IPS-NIHi11 (cell line): ENCODE results near the gene CDC14B.
"Not testable (repeated sequence)": the region's sequence is repeated elsewhere in the genome, so short reads cannot be mapped to it uniquely, and the experiment has no call there.

Experiments
- DNase-seq: peaks from one replicate; pipeline ENCODE4 v3.0.0; 2012; ENCODE audit warnings: mixed read lengths, low spot score

Gene CDC14B

GRCh38 chr9:96585426-96585825 is 34.2 kb downstream of the CDC14B start:
- DNase-seq: no peak

DNA sequence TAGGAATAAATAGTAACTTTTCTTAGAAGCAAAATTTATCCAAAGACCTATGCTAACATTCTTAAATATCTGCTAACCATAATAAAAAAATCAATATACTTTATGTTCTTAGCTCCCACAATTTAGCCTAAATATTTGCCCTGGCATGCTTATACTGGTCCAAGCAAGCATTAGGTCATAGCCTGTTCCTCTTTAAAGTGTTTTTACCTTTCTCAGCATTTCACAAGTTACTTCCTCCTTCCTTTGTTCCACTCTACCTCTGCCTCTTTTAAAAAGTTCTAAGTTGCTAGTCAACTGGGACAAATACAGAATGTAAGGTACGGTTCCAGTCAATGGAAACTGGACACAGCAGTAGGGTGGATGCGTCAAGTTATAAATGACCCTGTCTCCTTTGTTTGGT is 37.4 kb downstream of the CDC14B start:
- DNase-seq: not testable (repeated sequence)

- no peak for DNase-seq
Measured at GRCh38 chr9:96581786-96582185, 37.9 kb downstream of the CDC14B start.

- DNase-seq: no peak
Measured at GRCh38 chr9:96581301-96581700, 38.3 kb downstream of the CDC14B start.

DNA sequence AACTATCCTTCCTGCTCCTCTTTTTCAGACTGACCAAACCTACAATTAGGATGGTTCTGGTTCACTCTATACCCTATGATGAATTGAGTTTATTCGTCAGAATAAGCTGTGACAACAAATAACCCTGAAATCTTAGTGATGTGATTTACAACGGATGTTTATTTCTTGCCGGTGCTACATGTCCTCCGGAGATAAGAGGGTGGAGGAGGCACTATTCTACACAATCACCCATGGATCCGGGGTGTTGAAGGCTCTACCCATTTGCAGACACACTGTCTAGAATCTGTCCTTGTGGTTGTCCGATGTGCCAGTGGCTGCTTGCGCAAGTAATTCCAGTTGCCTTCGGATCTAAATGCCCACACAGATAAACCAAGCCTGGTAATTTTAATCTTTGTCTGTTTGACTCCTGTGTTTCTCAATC is 44.7 kb downstream of the CDC14B start:
- no peak for DNase-seq

GRCh38 chr9:96574455-96574854 is 45.2 kb downstream of the CDC14B start:
- no peak for DNase-seq

- peak; percentile 68 for DNase-seq
Measured at GRCh38 chr9:96567203-96567700, 52.4 kb downstream of the CDC14B start.

DNA sequence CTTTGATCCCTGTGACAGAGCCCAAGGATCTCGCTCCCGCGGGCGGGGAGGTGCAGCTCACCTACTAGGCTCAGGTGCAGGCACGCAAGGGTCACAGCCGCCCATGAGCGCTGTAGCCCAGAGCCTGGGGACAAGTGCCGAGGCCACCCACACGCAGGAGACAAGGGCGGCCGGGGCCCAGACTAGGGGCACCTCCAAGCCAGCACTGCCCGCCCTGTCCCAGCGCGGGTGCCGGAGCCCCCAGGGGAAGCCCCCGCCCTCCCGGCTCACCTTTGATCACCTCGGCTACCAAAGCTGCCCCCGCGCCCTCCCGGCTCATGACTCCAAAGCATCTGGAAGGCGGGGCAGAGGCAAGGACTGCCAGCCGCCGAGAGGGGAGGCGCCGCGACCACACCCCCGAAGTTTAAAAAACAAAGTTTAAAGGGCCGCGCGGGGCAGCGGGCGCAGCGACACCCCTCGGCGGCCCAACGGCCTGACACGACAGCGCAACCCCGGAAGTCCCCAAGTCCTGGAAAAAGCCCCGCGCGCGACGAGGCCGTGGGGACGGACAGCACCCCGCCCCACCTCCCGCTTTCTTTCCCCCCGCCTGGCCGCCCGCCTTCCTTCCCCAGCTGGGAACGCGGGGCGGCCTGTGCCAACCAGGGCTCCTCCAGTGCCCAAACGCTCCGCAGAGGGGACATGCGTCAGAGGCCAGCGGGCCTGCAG is 53.0 kb downstream of the CDC14B start:
- DNase-seq: peak; percentile 93

DNA sequence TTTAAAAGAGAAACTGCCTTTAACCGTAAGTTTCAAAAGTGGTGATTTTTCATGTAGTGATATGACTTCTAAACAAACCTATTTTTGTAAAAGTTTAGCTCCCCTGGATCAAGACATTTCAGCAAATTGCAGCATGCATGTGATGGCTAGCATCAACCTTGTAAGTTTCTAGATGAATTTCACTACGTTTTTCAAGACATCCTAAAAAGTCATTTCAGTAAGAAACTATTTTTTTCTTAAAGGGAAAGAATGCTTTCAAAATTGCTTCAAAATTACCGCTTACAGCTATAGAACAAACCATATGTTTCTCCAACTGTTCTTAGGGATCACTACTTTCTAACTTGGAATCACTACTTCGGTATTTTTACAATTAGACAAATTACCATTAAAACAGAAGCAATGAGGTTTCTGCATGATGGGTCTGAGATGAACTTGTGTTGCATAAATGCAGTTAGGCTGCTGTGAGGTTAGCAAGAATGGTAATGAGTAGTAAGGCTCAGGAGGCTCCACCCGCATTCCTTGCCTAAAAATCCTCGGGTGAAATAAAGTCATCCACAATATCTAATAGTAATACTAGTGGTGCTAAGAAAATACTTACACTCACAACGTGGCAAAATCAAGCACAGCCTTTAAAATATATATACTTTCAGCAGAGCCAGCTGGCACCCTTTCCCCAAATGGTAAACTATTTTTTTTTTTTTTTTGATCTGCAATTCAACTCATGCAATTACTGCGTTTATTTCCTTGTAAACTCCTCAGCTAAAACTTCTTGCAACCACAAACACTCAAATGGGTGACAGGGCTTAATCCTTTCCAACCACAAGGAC is 53.8 kb downstream of the CDC14B start:
- no peak for DNase-seq

- no peak for DNase-seq
Measured at GRCh38 chr9:96564217-96564616, 55.4 kb downstream of the CDC14B start.

DNA sequence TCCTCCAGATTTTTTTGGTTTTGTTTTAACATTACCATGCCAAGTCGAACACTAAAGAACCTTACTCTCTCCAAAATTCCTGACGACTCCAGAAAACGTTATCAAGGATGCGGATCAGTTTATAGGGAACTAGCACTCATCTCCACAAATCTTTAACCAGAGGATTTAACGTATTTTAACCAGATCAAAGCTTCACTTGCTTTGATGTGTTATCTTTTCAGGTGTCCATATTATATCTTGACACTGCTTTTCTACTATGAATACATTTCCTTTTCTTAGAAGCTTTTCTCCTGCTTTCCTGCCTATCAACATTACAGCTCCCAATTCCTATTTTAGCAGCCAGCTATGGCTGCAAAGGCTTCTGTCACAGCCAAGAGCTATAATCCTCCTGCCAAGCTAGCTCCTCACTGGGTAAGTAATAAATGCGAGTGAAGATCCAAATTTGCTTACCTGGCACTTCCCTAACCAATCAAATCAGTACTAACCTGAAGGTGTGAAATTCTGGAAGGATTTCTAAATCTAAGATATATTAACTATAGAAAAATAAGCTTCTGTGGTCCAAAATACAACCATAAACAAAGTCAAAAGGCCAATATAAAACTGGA is 60.2 kb downstream of the CDC14B start:
- DNase-seq: no peak

DNA sequence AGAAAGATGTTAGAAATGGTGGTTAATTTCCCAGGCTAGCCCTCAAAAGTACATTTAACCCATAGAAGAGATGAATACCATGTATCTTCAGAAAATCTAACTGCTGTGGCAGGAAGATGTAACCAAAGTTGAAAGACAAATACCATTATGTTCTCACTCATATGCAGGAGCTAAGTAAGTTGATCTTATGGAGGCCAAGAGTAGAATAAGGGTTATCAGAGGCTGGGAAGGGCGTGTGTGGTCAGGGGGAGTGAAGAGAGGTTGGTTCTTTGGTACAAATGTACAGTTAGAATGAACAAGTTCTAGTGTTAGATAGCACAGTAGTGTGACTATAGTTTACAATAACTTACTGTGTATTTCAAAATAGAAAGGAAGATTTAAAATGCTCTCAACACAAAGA is 61.7 kb downstream of the CDC14B start:
- no peak for DNase-seq

GRCh38 chr9:96556701-96557461 is 62.8 kb downstream of the CDC14B start:
- no peak for DNase-seq

- DNase-seq: no peak
Measured at GRCh38 chr9:96555567-96556386, 63.9 kb downstream of the CDC14B start.

DNA sequence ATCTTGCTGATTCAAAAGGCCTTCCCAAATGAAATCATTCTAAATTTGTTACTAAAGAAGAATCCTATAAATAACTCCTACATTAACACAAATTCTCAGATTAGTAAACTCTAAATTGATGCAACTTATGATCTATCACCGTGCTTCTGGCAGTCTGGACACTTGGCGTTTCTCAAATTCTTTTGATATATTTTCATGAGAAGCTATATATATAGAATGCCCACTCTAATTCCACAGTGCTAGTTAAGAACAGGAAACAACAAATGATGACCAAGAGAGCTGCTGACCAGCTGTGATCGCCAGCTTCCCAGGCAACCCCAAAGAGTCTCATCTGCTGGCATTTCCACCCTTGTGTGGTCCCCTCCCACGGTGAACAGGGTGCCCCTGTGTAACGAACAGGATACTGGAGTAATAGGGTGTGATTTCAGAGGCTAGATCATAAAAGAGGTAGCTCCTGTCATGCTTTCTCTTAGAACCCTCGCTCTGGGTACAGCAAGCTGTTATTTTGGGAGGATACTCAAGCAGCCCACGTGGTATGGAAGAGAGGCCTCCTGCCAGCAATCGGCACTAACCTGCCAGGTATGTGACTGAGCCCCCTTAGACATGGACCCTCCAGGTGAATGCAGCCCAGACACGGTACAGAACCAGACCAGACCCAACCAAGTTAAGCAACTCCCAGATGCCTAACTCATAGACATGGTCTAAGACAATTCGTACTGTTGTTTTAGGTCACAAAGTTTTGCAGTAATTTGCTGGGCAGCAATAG is 64.7 kb downstream of the CDC14B start:
- DNase-seq: no peak

DNA sequence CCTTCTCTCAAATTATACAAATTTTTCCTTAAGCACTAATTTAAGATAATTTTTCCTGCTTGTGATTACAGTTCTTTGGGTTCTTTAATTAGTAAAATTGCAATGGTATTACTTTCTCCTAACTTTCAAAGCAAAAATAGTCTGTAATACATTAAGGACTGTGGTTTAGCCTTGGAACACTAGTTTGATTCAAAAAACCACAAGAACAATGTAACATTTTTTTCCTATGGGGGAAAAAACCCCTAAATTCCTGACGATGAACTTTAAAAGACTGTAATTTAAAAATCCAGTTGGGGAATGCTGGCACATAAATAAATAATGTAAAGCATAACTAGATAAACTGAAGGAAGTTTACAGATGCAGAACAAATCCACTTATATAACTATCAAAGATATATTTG is 65.3 kb downstream of the CDC14B start:
- no peak for DNase-seq

GRCh38 chr9:96553070-96553469 is 66.6 kb downstream of the CDC14B start:
- DNase-seq: no peak

DNA sequence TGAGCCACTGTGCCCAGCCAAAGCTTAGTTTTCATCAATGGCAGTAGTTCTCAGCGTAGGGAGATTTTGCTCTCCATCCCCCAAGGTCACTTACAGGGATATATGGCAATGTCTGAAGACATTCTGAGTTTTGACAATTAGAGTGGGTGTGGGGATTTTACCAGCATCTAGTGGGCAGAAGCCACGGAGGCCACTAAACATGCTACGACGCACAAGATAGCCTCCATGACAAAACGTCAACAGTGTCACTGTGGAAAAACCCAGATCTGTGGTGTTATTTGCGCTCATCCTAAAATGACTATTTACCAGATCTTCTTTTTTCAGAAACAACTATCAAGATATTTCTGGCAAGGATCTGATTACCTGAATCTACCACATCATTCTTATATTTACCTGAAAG is 68.2 kb downstream of the CDC14B start:
- DNase-seq: no peak

DNA sequence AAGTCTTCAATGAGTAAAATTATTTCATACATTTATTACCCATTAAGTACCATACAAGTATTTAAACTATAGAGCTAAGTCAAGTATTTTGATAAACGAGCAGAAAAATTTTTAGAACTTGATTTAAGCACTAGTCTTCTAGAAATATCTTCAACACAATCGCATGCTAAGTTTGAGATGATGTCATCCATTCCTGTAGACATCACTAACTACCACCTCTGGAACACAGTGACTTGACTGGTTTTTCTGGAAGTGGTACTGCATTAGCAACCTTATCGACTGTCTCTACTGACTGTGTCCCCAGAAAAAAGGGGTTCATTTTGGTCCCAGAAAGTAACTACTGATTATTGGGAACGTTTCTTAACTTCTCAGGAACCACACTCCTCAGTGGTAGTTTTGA is 69.0 kb downstream of the CDC14B start:
- DNase-seq: no peak

DNA sequence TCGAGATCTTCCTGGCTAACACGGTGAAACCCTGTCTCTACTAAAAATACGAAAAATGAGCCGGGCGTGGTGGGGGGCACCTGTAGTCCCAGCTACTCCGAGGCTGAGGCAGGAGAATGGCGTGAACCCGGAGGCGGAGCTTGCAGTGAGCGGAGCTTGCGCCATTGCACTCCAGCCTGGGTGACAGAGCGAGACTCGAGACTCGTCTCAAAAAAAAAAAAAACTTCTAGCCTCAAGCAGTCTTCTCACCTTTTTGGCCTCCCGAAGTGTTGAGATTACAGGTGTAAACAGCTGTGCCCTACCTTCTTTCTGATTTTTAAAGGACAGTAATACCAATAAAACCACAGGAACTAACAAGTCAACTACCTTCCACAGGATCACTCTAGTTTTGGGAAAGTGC is 76.5 kb downstream of the CDC14B start:
- not testable (repeated sequence) for DNase-seq

GRCh38 chr9:96540106-96540505 is 79.5 kb downstream of the CDC14B start:
- no peak for DNase-seq
